ENCODE results near the gene LOXHD1. TPM values are rescaled to one million over a fixed set of nuclear protein-coding genes. Genes with fewer than 3 reads are reported as not detected.

Gene LOXHD1
- total RNA-seq, 3 donors from 2014 or later (not counting 1 experiment from before 2014, with no cell fraction given) = 0.11 to 0.48 (median 0.14) TPM

DNA sequence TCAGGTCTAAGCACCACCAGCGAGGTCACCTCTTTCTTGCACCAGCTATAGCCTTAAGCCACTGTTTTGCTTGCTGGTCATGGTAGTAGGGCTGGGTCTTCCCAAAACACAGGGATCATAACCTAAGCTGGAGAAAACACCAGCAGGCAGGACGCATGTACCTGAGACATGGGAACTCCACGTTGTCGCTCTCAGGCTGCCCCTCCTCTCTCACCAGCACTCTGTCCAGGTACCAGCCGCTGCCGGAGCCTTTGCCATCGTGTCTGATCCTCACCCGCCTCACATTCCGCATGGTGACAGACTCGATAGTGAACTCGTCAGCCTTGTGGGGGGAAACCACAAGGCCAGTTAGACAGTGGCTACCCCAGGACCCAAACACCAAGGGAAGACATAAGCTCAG, 79.5 kb downstream of the LOXHD1 start:
- TF ChIP-seq CTCF (IDR thresholded peaks at IDR 0.05) = no peak
- H3K4me3 ChIP-seq (ENCODE audit: low read length) = no peak overlapping the region
- DNase-seq = no peak
- no peak overlapping the region for H3K27ac ChIP-seq (ENCODE audit: low read length)
- Mint-ChIP-seq H3K9me3 (peaks cover 7 to 14% of the 10 kb centered on the region in 2 donors), H3K4me1 (no peaks in the 10 kb centered on the region), H3K27ac (no peak overlapping the region), H3K4me3 (no peak overlapping the region), H3K36me3 (peaks cover 18% of the 10 kb centered on the region), H3K27me3 (ENCODE audit: low read depth in 2 of 2) (peaks cover 23 to 35% of the 10 kb centered on the region in 2 donors)
- intact Hi-C loops (cut with micrococcal nuclease) = no loop called here
- 88% methylated on average over 11 of the region's 11 CpGs for WGBS (ENCODE audit: insufficient coverage)
- H3K27me3 ChIP-seq (ENCODE audit: control insufficient read depth, insufficient read depth, low read length) = no peaks in the 10 kb centered on the region
- H3K9me3 ChIP-seq (ENCODE audit: control insufficient read depth, insufficient read depth, low read length) = peaks cover 6% of the 10 kb centered on the region
- ATAC-seq = no peak
- no peaks in the 10 kb centered on the region for H3K4me1 ChIP-seq (ENCODE audit: control insufficient read depth, insufficient read depth, low read length)
- H3K36me3 ChIP-seq (ENCODE audit: control insufficient read depth, insufficient read depth, low read length) = no peaks in the 10 kb centered on the region

DNA sequence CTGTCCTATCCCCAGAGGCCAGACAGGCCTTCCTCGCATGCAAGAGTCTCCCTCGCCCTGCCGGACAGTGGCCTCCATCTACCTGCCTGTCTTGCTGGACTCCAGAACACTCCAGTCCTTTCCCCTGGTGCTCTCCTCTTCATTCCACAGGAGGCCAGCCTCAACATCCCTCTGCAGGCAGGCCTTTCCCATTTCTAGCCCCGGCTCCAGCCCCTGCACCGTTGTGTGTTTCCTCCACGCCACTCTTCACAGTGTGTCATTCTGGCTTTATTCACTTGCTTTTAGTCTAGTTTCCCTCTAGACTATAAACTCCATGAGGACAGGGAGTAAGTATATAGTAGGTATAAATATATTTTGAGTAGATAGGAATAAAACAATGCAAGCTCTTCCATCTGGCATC, 81.2 kb downstream of the LOXHD1 start:
- no peaks in the 10 kb centered on the region for H3K36me3 ChIP-seq (ENCODE audit: control insufficient read depth, insufficient read depth, low read length)
- Mint-ChIP-seq H3K4me1 (no peaks in the 10 kb centered on the region), H3K4me3 (no peak overlapping the region), H3K36me3 (peaks cover 7% of the 10 kb centered on the region), H3K27ac (no peak overlapping the region), H3K9me3 (peaks cover 3 to 5% of the 10 kb centered on the region in 2 donors), H3K27me3 (ENCODE audit: low read depth in 2 of 2) (peaks cover 14 to 21% of the 10 kb centered on the region in 2 donors)
- no peak for DNase-seq
- WGBS (ENCODE audit: insufficient coverage) = 93% methylated on average over 6 of the region's 6 CpGs
- ATAC-seq = no peak
- intact Hi-C loops (cut with micrococcal nuclease) = no loop called here
- H3K4me3 ChIP-seq (ENCODE audit: low read length) = no peak overlapping the region
- no peak overlapping the region for H3K27ac ChIP-seq (ENCODE audit: low read length)
- TF ChIP-seq CTCF (IDR thresholded peaks at IDR 0.05) = no peak
- H3K9me3 ChIP-seq (ENCODE audit: control insufficient read depth, insufficient read depth, low read length) = peaks cover 3% of the 10 kb centered on the region
- H3K27me3 ChIP-seq (ENCODE audit: control insufficient read depth, insufficient read depth, low read length) = no peaks in the 10 kb centered on the region
- H3K4me1 ChIP-seq (ENCODE audit: control insufficient read depth, insufficient read depth, low read length) = no peaks in the 10 kb centered on the region

DNA sequence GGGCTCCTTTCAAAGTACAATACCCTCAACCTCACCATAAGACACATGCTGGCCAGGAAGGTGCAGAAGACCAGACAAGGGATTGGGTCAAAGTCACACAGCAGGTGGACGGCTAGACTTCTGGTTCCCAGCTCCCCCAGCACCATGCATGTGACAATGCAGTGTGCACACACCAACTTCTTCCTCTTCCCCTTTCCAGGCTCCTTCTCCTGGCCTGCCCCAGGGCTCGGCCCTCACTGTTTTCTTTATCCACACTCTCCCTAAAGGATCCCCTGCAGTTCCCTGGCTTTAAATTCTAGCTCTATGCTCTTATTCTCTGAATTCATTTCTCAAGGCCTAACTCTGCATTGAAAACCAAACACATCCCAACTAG, 82.3 kb downstream of the LOXHD1 start:
- H3K4me3 Mint-ChIP-seq = no peak overlapping the region

More for the DNA sequence above, 82.3 kb downstream of the LOXHD1 start:
- intact Hi-C loops (cut with micrococcal nuclease) = no loop called here
- Mint-ChIP-seq H3K9me3 (no peaks in the 10 kb centered on the region), H3K4me1 (no peaks in the 10 kb centered on the region), H3K27ac (no peak overlapping the region), H3K27me3 (ENCODE audit: low read depth in 2 of 2) (peaks cover 8 to 15% of the 10 kb centered on the region in 2 donors), H3K36me3 (no peaks in the 10 kb centered on the region)
- 81% methylated on average over 2 of the region's 2 CpGs for WGBS (ENCODE audit: insufficient coverage)
- Histone ChIP-seq H3K9me3 (ENCODE audit: control insufficient read depth, insufficient read depth, low read length) (no peaks in the 10 kb centered on the region), H3K4me1 (ENCODE audit: control insufficient read depth, insufficient read depth, low read length) (no peaks in the 10 kb centered on the region), H3K27ac (ENCODE audit: low read length) (no peak overlapping the region), H3K4me3 (ENCODE audit: low read length) (no peak overlapping the region), H3K27me3 (ENCODE audit: control insufficient read depth, insufficient read depth, low read length) (no peaks in the 10 kb centered on the region), H3K36me3 (ENCODE audit: control insufficient read depth, insufficient read depth, low read length) (no peaks in the 10 kb centered on the region)
- ATAC-seq (no peak), DNase-seq (no peak)
- TF ChIP-seq CTCF (IDR thresholded peaks at IDR 0.05) = no peak
